Panc1 (cell line): ENCODE data around the gene LMF1. TPM values are rescaled to one million over a fixed set of nuclear protein-coding genes. Genes with fewer than 3 reads are reported as not detected.

Source experiments
- ATAC-seq: fragments of 200-7000 bp; cut with Tn5 transposase; 2 replicates; pipeline ENCODE4 v1.9.1; 2020; ENCODE audit warnings: mild to moderate bottlenecking, moderate library complexity
- BruUV-seq: library from RNA; stranded (reverse); fragments of 400-500 nt; replicated peaks from 2 replicates; lab custom pipeline; 2021; lab: Mats Ljungman, UMichigan
- CTCF ChIA-PET: fragments of 300-600 bp; sonication (Branson Sonifier 250); formaldehyde crosslinking; loops from one replicate; lab custom pipeline; 2022; ENCODE audit warnings: antibody characterized with exemption; lab: Charles Lee
- POLR2A ChIA-PET: fragments of 300-600 bp; sonication (Branson Sonifier 250); formaldehyde crosslinking; loops from one replicate; lab custom pipeline; 2022; ENCODE audit warnings: antibody characterized with exemption; lab: Charles Lee
- DNase-seq: peaks from one replicate; pipeline ENCODE4 v3.0.0-alpha.2; 2010; ENCODE audit warnings: low read depth, low spot score
- H3K27ac ChIP-seq: 2 replicates; pipeline ENCODE4 v1.5.1; 2011; ENCODE audit warnings: mild to moderate bottlenecking, low read length, inconsistent platforms
- H3K27me3 ChIP-seq: fragments of 200-500 bp; sonication (Bioruptor generic); 2 replicates; pipeline ENCODE4 v1.6.0; 2014; ENCODE audit warnings: low read length, inconsistent platforms; ENCODE audit not compliant: control insufficient read depth, insufficient read depth
- H3K36me3 ChIP-seq: fragments of 200-500 bp; sonication (Bioruptor generic); 2 replicates; pipeline ENCODE4 v1.5.1; 2014; ENCODE audit warnings: inconsistent platforms, mild to moderate bottlenecking, low read length, moderate library complexity; ENCODE audit not compliant: control insufficient read depth, insufficient read depth
- H3K4me1 ChIP-seq: 2 replicates; pipeline ENCODE4 v1.5.1; 2011; ENCODE audit warnings: inconsistent platforms, mild to moderate bottlenecking, low read length, moderate library complexity; ENCODE audit not compliant: control insufficient read depth, insufficient read depth
- H3K4me3 ChIP-seq, 2 experiments: 2 replicates each; pipeline ENCODE4 v1.5.1; 2011 to 2012; ENCODE audit warnings: low read depth in 2 of 2, low read length in 2 of 2, mild to moderate bottlenecking in 2 of 2, inconsistent platforms in 1 of 2, moderate library complexity in 1 of 2
- H3K9me3 ChIP-seq: fragments of 200-500 bp; sonication (Bioruptor generic); 2 replicates; pipeline ENCODE4 v1.5.1; 2014; ENCODE audit warnings: low read depth, mild to moderate bottlenecking, inconsistent platforms, low read length, moderate library complexity; ENCODE audit not compliant: control insufficient read depth, insufficient read depth
- CTCF ChIP-seq: fragments of 450-650 bp; IDR thresholded peaks from 2 replicates; pipeline ENCODE4 v1.5.1; 2017; ENCODE audit warnings: mild to moderate bottlenecking
- POLR2AphosphoS5 ChIP-seq: IDR thresholded peaks from 2 replicates; pipeline ENCODE4 v1.6.1; 2012; ENCODE audit warnings: mild to moderate bottlenecking, low read depth, low read length, moderate library complexity
- REST ChIP-seq, 2 experiments: IDR thresholded peaks; 2 replicates each; pipeline ENCODE4 v1.6.1; 2011 to 2012; ENCODE audit warnings: low read depth in 2 of 2, control low read depth in 1 of 2, low read length in 1 of 2, mild to moderate bottlenecking in 1 of 2, moderate library complexity in 1 of 2; ENCODE audit not compliant: insufficient read depth in 1 of 2
- SIN3A ChIP-seq: IDR thresholded peaks from 2 replicates; pipeline ENCODE4 v1.6.1; 2012; ENCODE audit warnings: low read depth, mild to moderate bottlenecking, low read length, moderate library complexity, borderline replicate concordance; ENCODE audit not compliant: insufficient read depth
- TCF7L2 ChIP-seq: IDR thresholded peaks from 2 replicates; pipeline ENCODE4 v1.6.1; 2011; ENCODE audit warnings: mild to moderate bottlenecking, low read depth, low read length, inconsistent platforms
- in situ Hi-C: cut with HindIII; loops from 2 replicates; pipeline ENCODE4 v1.10.0; 2016; ENCODE audit warnings: low sequenced_read_pairs, low pct_unique_long_range_greater_than_20kb
- intact Hi-C: fragments of 100-400 bp; cut with micrococcal nuclease; formaldehyde crosslinking; loops from one replicate; pipeline ENCODE4 v1.10.0; 2022; ENCODE audit not compliant: unreplicated experiment
- total RNA-seq: library from RNA; stranded (reverse); gene quantifications from one replicate; pipeline ENCODE4 v1.2.1, GENCODE V29; 2021; ENCODE audit not compliant: unreplicated experiment

LMF1 gene
- total RNA-seq, 1 experiment from 2014 or later: 24.3 TPM

- ATAC-seq: no peak
- DNase-seq: no peak
- intact Hi-C loops (no loop called here), in situ Hi-C loops (no loop called here)
- no peak overlapping the region for H3K4me3 ChIP-seq
- no peaks in the 10 kb centered on the region for H3K4me1 ChIP-seq
- H3K9me3 ChIP-seq: no peaks in the 10 kb centered on the region
- H3K36me3 ChIP-seq: no peaks in the 10 kb centered on the region
- no peaks in the 10 kb centered on the region for H3K27me3 ChIP-seq
- ChIA-PET CTCF (no interaction called here), POLR2A (no interaction called here)
- no TSS peak for BruUV-seq
- no peak overlapping the region for H3K27ac ChIP-seq
- TF ChIP-seq REST (IDR thresholded peaks at IDR 0.05; ENCODE audit: insufficient read depth in 1 of 2, low read depth in 2 of 2, low read length in 1 of 2) (no peak), POLR2AphosphoS5 (no peak), TCF7L2 (no peak), SIN3A (no peak), CTCF (no peak)
Observed at GRCh38 chr16:911604-912321, 59.0 kb downstream of the LMF1 start.

- H3K4me1 ChIP-seq: no peaks in the 10 kb centered on the region
- in situ Hi-C loops (no loop called here), intact Hi-C loops (no loop called here)
- H3K27ac ChIP-seq: no peak overlapping the region
- ChIA-PET CTCF (no interaction called here), POLR2A (no interaction called here)
- H3K36me3 ChIP-seq: no peaks in the 10 kb centered on the region
- TF ChIP-seq CTCF (no peak), POLR2AphosphoS5 (no peak), REST (IDR thresholded peaks at IDR 0.05; ENCODE audit: insufficient read depth in 1 of 2, low read depth in 2 of 2, low read length in 1 of 2) (no peak), TCF7L2 (no peak), SIN3A (no peak)
- H3K9me3 ChIP-seq: no peaks in the 10 kb centered on the region
- H3K4me3 ChIP-seq: no peak overlapping the region
- H3K27me3 ChIP-seq: no peaks in the 10 kb centered on the region
- no TSS peak for BruUV-seq
- no peak for DNase-seq
- no peak for ATAC-seq
Observed at GRCh38 chr16:911101-911500, 59.7 kb downstream of the LMF1 start.
